GM12892 (cell line): ENCODE results near the gene ACTRT2.

Experiments used
- POLR2A ChIP-seq: IDR thresholded peaks from 2 replicates; pipeline ENCODE4 v1.6.1; 2011; ENCODE audit warnings: low read depth, low read length, control low read depth
- POLR2AphosphoS5 ChIP-seq: IDR thresholded peaks from 2 replicates; pipeline ENCODE4 v1.6.1; 2011; ENCODE audit warnings: low read depth, low read length, control low read depth

GRCh38 chr1:3031401-3032221, 10.3 kb downstream of the ACTRT2 start:
- TF ChIP-seq POLR2A: no peak
- TF ChIP-seq POLR2AphosphoS5: no peak
